Measurements from ENCODE around the gene GAR1. TPM values are rescaled to one million over a fixed set of nuclear protein-coding genes. Genes with fewer than 3 reads are reported as not detected.

The GAR1 gene
- total RNA-seq, 2 donors from 2014 or later, result 4.9 to 8.7 TPM

DNA sequence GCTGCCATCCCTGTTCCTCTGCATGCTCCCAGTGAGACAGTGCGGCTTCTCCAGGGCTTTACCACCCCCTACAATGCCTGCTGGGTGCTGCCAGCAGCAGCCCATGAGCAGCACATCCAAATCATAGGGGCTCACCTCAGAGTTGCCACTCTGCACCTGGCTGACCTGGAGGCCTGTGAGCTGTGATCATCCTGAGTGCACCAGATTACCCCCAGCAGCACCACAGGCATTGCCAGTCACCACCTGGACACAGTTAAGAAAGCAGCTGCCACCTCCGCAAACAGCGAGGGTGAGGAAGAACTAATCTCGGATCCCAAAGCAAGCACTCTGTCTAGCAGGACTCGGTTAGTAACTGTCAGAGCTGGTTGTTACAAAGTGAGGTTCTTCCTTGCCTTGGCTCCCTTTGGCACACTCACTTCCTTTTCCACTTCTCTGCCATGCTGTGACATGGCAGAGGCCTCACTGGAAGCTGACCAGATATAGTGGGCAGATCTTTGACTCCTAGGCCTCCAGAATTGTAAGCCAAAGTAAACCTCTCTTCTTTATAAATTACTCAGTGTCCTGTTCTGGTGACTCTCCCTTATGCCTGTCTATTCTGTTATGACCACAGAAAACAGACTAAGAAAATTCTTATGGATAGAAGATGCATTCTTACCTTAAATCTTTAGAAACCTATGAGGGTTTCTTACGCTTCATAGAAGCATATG is 57.5 kb downstream of the GAR1 start:
- Histone ChIP-seq H3K9me3 (no peaks in the 10 kb centered on the region), H3K4me1 (ENCODE audit: control insufficient read depth in 1 of 2, low read depth in 2 of 2) (no peaks in the 10 kb centered on the region), H3K4me3 (no peak overlapping the region), H3K36me3 (no peaks in the 10 kb centered on the region), H3K27me3 (replicated peaks; ENCODE audit: insufficient read depth) (no peaks in the 10 kb centered on the region), H3K27ac (no peak overlapping the region)
- DNase-seq (ENCODE audit: low spot score) (no peak), ATAC-seq (ENCODE audit: insufficient number of reproducible peaks, low FRiP score, low read depth) (no peak)
- TF ChIP-seq, protein P1, sequence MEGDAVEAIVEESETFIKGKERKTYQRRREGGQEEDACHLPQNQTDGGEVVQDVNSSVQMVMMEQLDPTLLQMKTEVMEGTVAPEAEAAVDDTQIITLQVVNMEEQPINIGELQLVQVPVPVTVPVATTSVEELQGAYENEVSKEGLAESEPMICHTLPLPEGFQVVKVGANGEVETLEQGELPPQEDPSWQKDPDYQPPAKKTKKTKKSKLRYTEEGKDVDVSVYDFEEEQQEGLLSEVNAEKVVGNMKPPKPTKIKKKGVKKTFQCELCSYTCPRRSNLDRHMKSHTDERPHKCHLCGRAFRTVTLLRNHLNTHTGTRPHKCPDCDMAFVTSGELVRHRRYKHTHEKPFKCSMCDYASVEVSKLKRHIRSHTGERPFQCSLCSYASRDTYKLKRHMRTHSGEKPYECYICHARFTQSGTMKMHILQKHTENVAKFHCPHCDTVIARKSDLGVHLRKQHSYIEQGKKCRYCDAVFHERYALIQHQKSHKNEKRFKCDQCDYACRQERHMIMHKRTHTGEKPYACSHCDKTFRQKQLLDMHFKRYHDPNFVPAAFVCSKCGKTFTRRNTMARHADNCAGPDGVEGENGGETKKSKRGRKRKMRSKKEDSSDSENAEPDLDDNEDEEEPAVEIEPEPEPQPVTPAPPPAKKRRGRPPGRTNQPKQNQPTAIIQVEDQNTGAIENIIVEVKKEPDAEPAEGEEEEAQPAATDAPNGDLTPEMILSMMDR (IDR thresholded peaks at IDR 0.05), result no peak

- ATAC-seq (ENCODE audit: insufficient number of reproducible peaks, low FRiP score, low read depth) (no peak), DNase-seq (ENCODE audit: low spot score) (no peak)
- TF ChIP-seq, protein P1 (IDR thresholded peaks at IDR 0.05), result no peak
- Histone ChIP-seq H3K4me3 (no peak overlapping the region), H3K36me3 (no peaks in the 10 kb centered on the region), H3K4me1 (ENCODE audit: control insufficient read depth in 1 of 2, low read depth in 2 of 2) (no peaks in the 10 kb centered on the region), H3K27ac (no peak overlapping the region), H3K27me3 (replicated peaks; ENCODE audit: insufficient read depth) (no peaks in the 10 kb centered on the region), H3K9me3 (no peaks in the 10 kb centered on the region)
Observed at GRCh38 chr4:109873791-109874514, 58.4 kb downstream of the GAR1 start.

Other genes starting within 250 kb of the GAR1 start
- gene CASP6, start 112.3 kb upstream of the GAR1 start, total RNA-seq, result 10 to 100 TPM in 1 of 2 donors, 1 to 10 TPM in 1; 9.0 to 17.3 TPM
- 100 to 1,000 TPM in 1 of 2 donors, 10 to 100 TPM in 1; 20.3 to 635 TPM for gene PLA2G12A, start 85.7 kb upstream of the GAR1 start, total RNA-seq
- 10 to 100 TPM in 1 of 2 donors, 1 to 10 TPM in 1; 2.2 to 20.5 TPM for gene CFI, start 13.8 kb upstream of the GAR1 start, total RNA-seq
- gene RRH, start 12.2 kb downstream of the GAR1 start, total RNA-seq, result 1 to 10 TPM in 1 of 2 donors, not detected in 1; 1.2 TPM
- 1 to 10 TPM in 1 of 2 donors, under 1 TPM in 1; 0.85 to 1.4 TPM for gene LRIT3, start 32.3 kb downstream of the GAR1 start, total RNA-seq
- not detected for gene EGF, start 97.1 kb downstream of the GAR1 start, total RNA-seq

Data from thoracic aorta (tissue), 2 donors.